ENCODE measurements around the gene LRRC27. TPM values are rescaled to one million over a fixed set of nuclear protein-coding genes. Genes with fewer than 3 reads are reported as not detected.
A peak's percentile ranks its signal among the peaks of the same experiment; 100 is the strongest.
"Not testable (repeated sequence)": the region's sequence is repeated elsewhere in the genome, so short reads cannot be mapped to it uniquely, and the experiment has no call there.

LRRC27 gene
- total RNA-seq, 4 donors from 2014 or later = 3.1 to 5.8 (median 4.4) TPM

GRCh38 chr10:132349766-132350165, 17.8 kb downstream of the LRRC27 start:
- ATAC-seq = no peak
- TF ChIP-seq POLR2A (IDR thresholded peaks at IDR 0.05) (no peak), POLR2AphosphoS5 (IDR thresholded peaks at IDR 0.05) (no peak), CTCF (IDR thresholded peaks at IDR 0.05) (no peak), EP300 (IDR thresholded peaks at IDR 0.05) (no peak)
- H3K4me1 ChIP-seq = no peaks in the 10 kb centered on the region
- no peak overlapping the region for H3K4me3 ChIP-seq
- H3K27me3 ChIP-seq = no peaks in the 10 kb centered on the region
- no CpG with 5 or more reads among the region's 6 CpGs for WGBS, 2 donors (ENCODE audit: low coverage in 1 of 2)
- H3K27ac ChIP-seq = no peak overlapping the region
- H3K9me3 ChIP-seq = no peaks in the 10 kb centered on the region
- H3K36me3 ChIP-seq = peaks cover 0 to 66% of the 10 kb centered on the region in 2 donors

GRCh38 chr10:132350391-132350790, 18.4 kb downstream of the LRRC27 start:
- H3K27ac ChIP-seq = no peak overlapping the region
- WGBS, 2 donors (ENCODE audit: low coverage in 1 of 2) = 40% methylated on average over 2 of the region's 11 CpGs; no CpG with 5 or more reads in 1 of the 2 donors
- peaks cover 0 to 63% of the 10 kb centered on the region in 2 donors for H3K36me3 ChIP-seq
- H3K9me3 ChIP-seq = no peaks in the 10 kb centered on the region
- no peak overlapping the region for H3K4me3 ChIP-seq
- no peaks in the 10 kb centered on the region for H3K4me1 ChIP-seq
- no peaks in the 10 kb centered on the region for H3K27me3 ChIP-seq
- ATAC-seq = no peak
- TF ChIP-seq CTCF (IDR thresholded peaks at IDR 0.05) (no peak), POLR2A (IDR thresholded peaks at IDR 0.05) (no peak), EP300 (IDR thresholded peaks at IDR 0.05) (no peak), POLR2AphosphoS5 (IDR thresholded peaks at IDR 0.05) (no peak)

- no peak overlapping the region for H3K27ac ChIP-seq
- H3K4me1 ChIP-seq = no peaks in the 10 kb centered on the region
- TF ChIP-seq POLR2A (IDR thresholded peaks at IDR 0.05) = no peak
- no peak for TF ChIP-seq CTCF (IDR thresholded peaks at IDR 0.05)
- TF ChIP-seq EP300 (IDR thresholded peaks at IDR 0.05) = no peak
- no peak for TF ChIP-seq POLR2AphosphoS5 (IDR thresholded peaks at IDR 0.05)
- no peak overlapping the region for H3K4me3 ChIP-seq
- H3K36me3 ChIP-seq = peaks cover 0 to 63% of the 10 kb centered on the region in 2 donors
- WGBS, 2 donors (ENCODE audit: low coverage in 1 of 2) = 90 to 92% methylated on average over 2 to 9 of the region's 17 CpGs
- no peaks in the 10 kb centered on the region for H3K27me3 ChIP-seq
- no peaks in the 10 kb centered on the region for H3K9me3 ChIP-seq
- no peak for ATAC-seq
Measured at GRCh38 chr10:132350946-132351345, 19.0 kb downstream of the LRRC27 start.

- H3K27me3 ChIP-seq = no peaks in the 10 kb centered on the region
- no peak overlapping the region for H3K27ac ChIP-seq
- no peak overlapping the region for H3K4me3 ChIP-seq
- TF ChIP-seq EP300 (IDR thresholded peaks at IDR 0.05) (no peak), CTCF (IDR thresholded peaks at IDR 0.05) (no peak), POLR2AphosphoS5 (IDR thresholded peaks at IDR 0.05) (no peak)
- H3K9me3 ChIP-seq = no peaks in the 10 kb centered on the region
- H3K36me3 ChIP-seq = peaks cover 0 to 61% of the 10 kb centered on the region in 2 donors
- 72 to 100% methylated on average over 1 to 5 of the region's 25 CpGs for WGBS, 2 donors (ENCODE audit: low coverage in 1 of 2)
- ATAC-seq = no peak
- no peaks in the 10 kb centered on the region for H3K4me1 ChIP-seq
Measured at GRCh38 chr10:132351611-132352010, 19.6 kb downstream of the LRRC27 start.

GRCh38 chr10:132352462-132353308, 20.7 kb downstream of the LRRC27 start:
- H3K36me3 ChIP-seq = peaks cover 0 to 55% of the 10 kb centered on the region in 2 donors
- H3K4me1 ChIP-seq, H3K9me3 ChIP-seq, H3K27me3 ChIP-seq, H3K4me3 ChIP-seq, H3K27ac ChIP-seq: not testable (repeated sequence)
- peak; percentile 63 for ATAC-seq
- TF ChIP-seq CTCF (IDR thresholded peaks at IDR 0.05) = peak in 3 of 4 experiments; percentile 68 to 91 (median 75)
- 2 to 27% methylated on average over 7 to 10 of the region's 44 CpGs for WGBS, 2 donors (ENCODE audit: low coverage in 1 of 2)
